ENCODE measurements around the gene DHCR24. TPM values are rescaled to one million over a fixed set of nuclear protein-coding genes. Genes with fewer than 3 reads are reported as not detected.
A peak's percentile ranks its signal among the peaks of the same experiment; 100 is the strongest.

The DHCR24 gene
- total and polyA plus RNA-seq, 2 donors (not counting 1 experiment from before 2014, with no cell fraction given), result 5.2 to 13.3 TPM

DNA sequence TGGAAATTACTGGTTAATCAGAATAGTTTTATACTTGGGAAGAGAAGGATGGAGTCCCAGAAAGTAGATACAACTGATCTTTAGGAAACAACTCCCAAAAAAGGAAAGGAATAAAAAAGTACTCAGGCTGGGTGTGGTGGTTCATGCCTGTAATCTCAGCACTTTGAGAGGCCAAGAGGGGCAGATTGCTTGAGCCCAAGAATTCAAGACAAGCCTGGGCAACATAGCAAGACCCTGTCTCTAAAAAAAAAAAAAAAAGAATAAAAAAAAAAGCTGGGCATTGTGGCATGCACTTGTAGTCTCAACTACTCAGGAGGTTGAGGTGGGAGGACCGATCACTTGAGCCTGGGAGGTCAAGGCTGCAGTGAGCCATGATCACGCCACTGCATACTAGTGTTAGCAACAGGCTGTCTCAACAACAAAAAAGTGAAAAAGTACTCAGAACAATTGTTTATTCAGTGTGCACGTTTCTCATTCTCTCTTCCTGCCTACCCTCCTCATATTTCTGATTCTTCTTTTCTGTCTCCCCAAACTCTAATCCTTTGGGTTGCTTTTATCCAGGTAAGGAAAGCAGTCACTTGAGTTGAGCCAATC lies 2.2 kb upstream of the DHCR24 start:
- Histone ChIP-seq H3K9ac (ENCODE audit: low read length) (no peak overlapping the region), H3K9me3 (ENCODE audit: control extremely low read depth in 1 of 3, control insufficient read depth in 2 of 3, insufficient read depth in 1 of 3, low read length in 2 of 3) (no peaks in the 10 kb centered on the region), H2AFZ (ENCODE audit: insufficient read depth, low read depth, low read length, poor library complexity, severe bottlenecking) (no peak overlapping the region), H4K20me1 (ENCODE audit: control insufficient read depth, insufficient read depth, low read length, poor library complexity, severe bottlenecking) (no peaks in the 10 kb centered on the region), H3K27ac (ENCODE audit: low read length in 2 of 2) (no peak overlapping the region), H3K79me2 (ENCODE audit: control insufficient read depth, insufficient read depth, low read length) (no peaks in the 10 kb centered on the region), H3K4me1 (ENCODE audit: control insufficient read depth in 2 of 2, insufficient read depth in 2 of 2, low read length in 2 of 2) (peaks cover 11 to 17% of the 10 kb centered on the region in 2 donors), H3K27me3 (replicated peaks in 1 of 4; ENCODE audit: control extremely low read depth in 1 of 4, control insufficient read depth in 3 of 4, insufficient read depth in 4 of 4, low read length in 3 of 4) (peaks cover 0 to 18% (median 1%) of the 10 kb centered on the region in 4 experiments), H3K4me3 (ENCODE audit: control extremely low read depth in 1 of 5, extremely low read depth in 1 of 5, insufficient read depth in 1 of 5, low read depth in 2 of 5, low read length in 4 of 5) (no peak overlapping the region), H3K36me3 (replicated peaks in 1 of 2; ENCODE audit: control extremely low read depth in 1 of 2, control insufficient read depth in 1 of 2, extremely low read depth in 1 of 2, insufficient read depth in 2 of 2, low read length in 1 of 2) (no peaks in the 10 kb centered on the region), H3K4me2 (replicated peaks; ENCODE audit: low read depth, low read length, poor library complexity, severe bottlenecking) (no peak overlapping the region)
- Mint-ChIP-seq H3K27ac (no peak overlapping the region), H3K4me3 (no peak overlapping the region), H3K9me3 (ENCODE audit: insufficient read depth) (no peaks in the 10 kb centered on the region), H3K27me3 (peaks cover 27% of the 10 kb centered on the region), H3K4me1 (peaks cover 29% of the 10 kb centered on the region)
- intact Hi-C loops (cut with micrococcal nuclease), result loop anchor here (5.0 kb wide), 1 partner anchor 1052 kb away; the partner anchor contains the start of gene NDC1
- TF ChIP-seq, protein P1, sequence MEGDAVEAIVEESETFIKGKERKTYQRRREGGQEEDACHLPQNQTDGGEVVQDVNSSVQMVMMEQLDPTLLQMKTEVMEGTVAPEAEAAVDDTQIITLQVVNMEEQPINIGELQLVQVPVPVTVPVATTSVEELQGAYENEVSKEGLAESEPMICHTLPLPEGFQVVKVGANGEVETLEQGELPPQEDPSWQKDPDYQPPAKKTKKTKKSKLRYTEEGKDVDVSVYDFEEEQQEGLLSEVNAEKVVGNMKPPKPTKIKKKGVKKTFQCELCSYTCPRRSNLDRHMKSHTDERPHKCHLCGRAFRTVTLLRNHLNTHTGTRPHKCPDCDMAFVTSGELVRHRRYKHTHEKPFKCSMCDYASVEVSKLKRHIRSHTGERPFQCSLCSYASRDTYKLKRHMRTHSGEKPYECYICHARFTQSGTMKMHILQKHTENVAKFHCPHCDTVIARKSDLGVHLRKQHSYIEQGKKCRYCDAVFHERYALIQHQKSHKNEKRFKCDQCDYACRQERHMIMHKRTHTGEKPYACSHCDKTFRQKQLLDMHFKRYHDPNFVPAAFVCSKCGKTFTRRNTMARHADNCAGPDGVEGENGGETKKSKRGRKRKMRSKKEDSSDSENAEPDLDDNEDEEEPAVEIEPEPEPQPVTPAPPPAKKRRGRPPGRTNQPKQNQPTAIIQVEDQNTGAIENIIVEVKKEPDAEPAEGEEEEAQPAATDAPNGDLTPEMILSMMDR (IDR thresholded peaks at IDR 0.05), result no peak
- TF ChIP-seq EZH2 (IDR thresholded peaks at IDR 0.05; ENCODE audit: borderline replicate concordance, insufficient read depth, low read depth, low read length, poor library complexity, severe bottlenecking), result no peak
- ChIA-PET CTCF (no interaction called here), POLR2A (no interaction called here)
- 95% methylated on average over 2 of the region's 3 CpGs for WGBS (ENCODE audit: insufficient coverage)
- DNase-seq (no peak), ATAC-seq (ENCODE audit: low read depth) (no peak)

DNA sequence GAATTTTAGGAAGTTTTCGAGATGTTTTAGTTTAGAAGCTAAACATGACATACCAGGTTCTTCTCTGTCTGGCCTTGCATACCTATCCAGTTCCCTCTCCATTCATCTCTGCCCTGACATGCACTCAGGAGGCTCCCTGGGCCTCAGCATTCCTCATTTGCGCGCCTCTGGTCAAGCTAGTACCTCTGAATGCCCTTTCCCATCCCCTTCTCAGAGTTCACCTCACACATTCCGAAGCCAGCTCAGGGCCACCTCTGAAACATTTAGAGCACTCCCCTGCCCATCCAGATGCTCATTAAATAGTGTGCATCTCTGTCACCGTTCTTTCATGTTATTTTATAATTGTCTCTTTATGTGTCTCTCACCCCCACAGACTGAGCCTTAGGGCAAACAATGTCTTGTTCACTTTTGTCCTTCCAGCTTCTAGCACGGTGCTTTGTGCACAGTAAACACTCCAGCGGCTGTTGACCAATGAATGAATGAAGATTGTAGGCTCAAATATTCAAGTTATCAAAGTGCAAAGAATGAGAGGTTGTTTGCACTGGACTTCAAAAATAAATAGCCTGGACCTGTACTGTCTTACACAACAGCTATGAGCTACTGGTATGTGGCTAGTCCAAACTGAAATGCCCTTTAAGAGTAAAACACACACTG lies 1.2 kb upstream of the DHCR24 start:
- DNase-seq, result no peak
- intact Hi-C loops (cut with micrococcal nuclease), result loop anchor here (5.0 kb wide), 1 partner anchor 1051 kb away; the partner anchor contains the start of gene NDC1
- H3K36me3 ChIP-seq (replicated peaks in 1 of 2; ENCODE audit: control extremely low read depth in 1 of 2, control insufficient read depth in 1 of 2, extremely low read depth in 1 of 2, insufficient read depth in 2 of 2, low read length in 1 of 2), result no peaks in the 10 kb centered on the region
- H3K4me3 ChIP-seq (ENCODE audit: control extremely low read depth in 1 of 5, extremely low read depth in 1 of 5, insufficient read depth in 1 of 5, low read depth in 2 of 5, low read length in 4 of 5), result no peak overlapping the region
- no peak overlapping the region for H3K9ac ChIP-seq (ENCODE audit: low read length)
- H3K9me3 ChIP-seq (ENCODE audit: control extremely low read depth in 1 of 3, control insufficient read depth in 2 of 3, insufficient read depth in 1 of 3, low read length in 2 of 3), result no peaks in the 10 kb centered on the region
- H3K27me3 ChIP-seq (replicated peaks in 1 of 4; ENCODE audit: control extremely low read depth in 1 of 4, control insufficient read depth in 3 of 4, insufficient read depth in 4 of 4, low read length in 3 of 4), result peaks cover 0 to 18% (median 1%) of the 10 kb centered on the region in 4 experiments
- TF ChIP-seq EZH2 (IDR thresholded peaks at IDR 0.05; ENCODE audit: borderline replicate concordance, insufficient read depth, low read depth, low read length, poor library complexity, severe bottlenecking), result no peak
- TF ChIP-seq, protein P1 (IDR thresholded peaks at IDR 0.05), result no peak
- H3K4me2 ChIP-seq (replicated peaks; ENCODE audit: low read depth, low read length, poor library complexity, severe bottlenecking), result peak overlapping the region; percentile 83
- ATAC-seq (ENCODE audit: low read depth), result no peak
- ChIA-PET POLR2A (interaction anchor here (0.6 kb wide), 1 partner anchor 180 kb away, joined by 3 read pairs; no protein-coding TSS in a partner anchor), CTCF (no interaction called here)
- peaks cover 30% of the 10 kb centered on the region for H3K4me1 Mint-ChIP-seq
- H3K27me3 Mint-ChIP-seq, result peaks cover 27% of the 10 kb centered on the region
- 98% methylated on average over 4 of the region's 7 CpGs for WGBS (ENCODE audit: insufficient coverage)
- H3K4me3 Mint-ChIP-seq, result peak overlapping the region; percentile 96
- no peak overlapping the region for H3K27ac ChIP-seq (ENCODE audit: low read length in 2 of 2)
- no peaks in the 10 kb centered on the region for H3K9me3 Mint-ChIP-seq (ENCODE audit: insufficient read depth)
- H3K27ac Mint-ChIP-seq, result no peak overlapping the region
- H3K4me1 ChIP-seq (ENCODE audit: control insufficient read depth in 2 of 2, insufficient read depth in 2 of 2, low read length in 2 of 2), result peaks cover 11 to 17% of the 10 kb centered on the region in 2 donors
- no peak overlapping the region for H2AFZ ChIP-seq (ENCODE audit: insufficient read depth, low read depth, low read length, poor library complexity, severe bottlenecking)
- H4K20me1 ChIP-seq (ENCODE audit: control insufficient read depth, insufficient read depth, low read length, poor library complexity, severe bottlenecking), result no peaks in the 10 kb centered on the region
- no peaks in the 10 kb centered on the region for H3K79me2 ChIP-seq (ENCODE audit: control insufficient read depth, insufficient read depth, low read length)
